Fibroblast of skin of abdomen (primary cell): ENCODE data around the gene FAM89B.

Source experiments
- DNase-seq: peaks from one replicate; pipeline ENCODE4 v3.0.0-alpha.2; 2013

Gene FAM89B

GRCh38 chr11:65538915-65539743 is 33.2 kb upstream of the FAM89B start:
- no peak for DNase-seq

- no peak for DNase-seq
These were observed 32.5 kb upstream of the FAM89B start for GRCh38 chr11:65539744-65540289.

- peak; percentile 84 for DNase-seq
These were observed 31.8 kb upstream of the FAM89B start for GRCh38 chr11:65540290-65541092.

- no peak for DNase-seq
These were observed 31.0 kb upstream of the FAM89B start for GRCh38 chr11:65541093-65541982.

GRCh38 chr11:65542738-65543390 is 29.5 kb upstream of the FAM89B start:
- DNase-seq: no peak

DNA sequence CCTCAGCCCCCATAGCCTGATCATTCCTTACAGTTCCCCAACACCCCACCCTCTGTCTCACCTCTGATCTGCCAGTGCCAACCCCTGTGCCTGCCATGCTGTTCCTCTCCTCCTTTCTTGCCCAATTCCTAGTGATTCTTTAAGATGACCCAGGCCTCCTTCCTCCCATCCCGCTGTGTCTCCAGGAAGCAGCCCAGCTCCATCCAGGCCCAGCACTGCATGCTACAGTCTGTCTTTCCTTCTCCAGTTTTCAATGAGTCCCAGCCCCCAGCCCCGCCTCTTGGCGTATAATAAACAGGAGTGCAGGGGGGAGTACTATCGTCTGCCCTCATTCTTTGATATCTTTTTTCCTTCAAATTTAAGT is 26.5 kb upstream of the FAM89B start:
- no peak for DNase-seq

DNA sequence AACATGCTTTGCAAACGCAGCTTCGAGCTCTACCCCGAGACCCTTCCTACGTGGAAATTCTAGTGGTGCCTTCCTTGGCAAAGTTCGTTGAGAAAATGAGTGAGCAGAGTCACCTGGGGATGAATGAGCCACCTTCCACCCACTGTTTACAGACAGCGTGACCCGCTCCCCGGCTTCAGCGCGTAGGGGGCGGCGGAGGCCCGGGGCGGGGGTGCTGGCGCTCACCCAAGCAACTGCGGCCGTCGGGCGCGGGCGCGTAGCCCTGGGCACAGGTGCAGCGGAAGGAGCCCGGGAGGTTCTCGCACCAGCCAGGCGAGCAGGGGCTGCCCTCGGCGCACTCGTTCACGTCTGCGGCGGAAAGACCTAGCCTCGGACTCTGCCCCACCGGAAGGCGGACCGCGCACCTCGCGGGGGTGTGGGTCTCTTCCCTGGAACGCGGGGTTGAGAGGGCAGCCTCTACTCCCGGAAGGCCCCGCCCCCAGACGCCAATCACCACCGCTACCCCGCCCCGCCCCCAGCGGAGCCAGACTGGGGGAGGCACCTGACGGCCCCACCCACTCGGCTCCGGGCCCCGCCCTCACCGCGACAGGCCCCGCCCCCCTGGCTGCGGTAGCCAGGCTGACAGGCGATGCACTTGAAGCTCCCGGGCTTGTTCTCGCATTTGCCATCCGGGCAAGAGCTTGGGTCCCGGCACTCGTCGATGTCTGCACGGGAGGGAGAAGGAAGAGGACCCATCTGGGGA is 25.9 kb upstream of the FAM89B start:
- DNase-seq: no peak

- no peak for DNase-seq
These were observed 24.8 kb upstream of the FAM89B start for GRCh38 chr11:65547446-65548125.

- no peak for DNase-seq
These were observed 23.9 kb upstream of the FAM89B start for GRCh38 chr11:65548395-65548794.

GRCh38 chr11:65549096-65549495 is 23.2 kb upstream of the FAM89B start:
- DNase-seq: no peak

- DNase-seq: no peak
These were observed 20.6 kb upstream of the FAM89B start for GRCh38 chr11:65551572-65552387.

DNA sequence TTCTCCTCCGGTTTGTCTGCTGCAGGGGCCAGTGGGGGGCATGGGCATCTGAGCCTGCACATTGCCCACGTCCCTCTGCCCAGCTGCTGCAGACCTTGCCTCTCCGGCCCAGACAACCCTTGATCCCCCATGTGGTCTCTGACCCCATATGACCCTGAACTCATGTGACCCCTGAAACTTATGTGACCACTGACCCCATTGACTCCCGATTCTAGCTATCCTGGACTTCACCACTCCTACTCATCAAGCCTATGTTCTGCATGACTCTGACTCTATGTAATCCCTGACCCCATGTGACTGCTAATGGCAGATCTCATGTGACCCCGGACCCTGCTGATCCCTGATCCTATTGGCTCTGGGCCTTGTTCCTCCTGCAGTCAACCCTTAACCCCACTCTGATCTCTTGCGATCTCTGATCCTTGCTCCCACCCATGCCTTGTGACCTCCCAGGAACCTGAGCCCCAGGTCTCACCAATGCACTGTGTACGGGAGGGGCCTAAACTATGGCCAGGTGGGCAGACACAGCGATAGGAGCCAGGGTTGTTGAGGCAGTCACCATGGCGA is 19.9 kb upstream of the FAM89B start:
- no peak for DNase-seq

- no peak for DNase-seq
These were observed 18.9 kb upstream of the FAM89B start for GRCh38 chr11:65553301-65554001.

- no peak for DNase-seq
These were observed 18.1 kb upstream of the FAM89B start for GRCh38 chr11:65554057-65554818.

GRCh38 chr11:65554842-65555430 is 17.4 kb upstream of the FAM89B start:
- no peak for DNase-seq

- DNase-seq: peak; percentile 72
These were observed 16.6 kb upstream of the FAM89B start for GRCh38 chr11:65555693-65556231.
